ENCODE measurements around the gene EMILIN3.

The EMILIN3 gene

GRCh38 chr20:41347523-41348429, 18.8 kb downstream of the EMILIN3 start:
- no peaks in the 10 kb centered on the region for H3K9me3 ChIP-seq (ENCODE audit: control extremely low read depth in 1 of 5, control insufficient read depth in 4 of 5, insufficient read depth in 2 of 5, low read depth in 1 of 5, low read length in 4 of 5)
- H3K4me1 ChIP-seq (ENCODE audit: control extremely low read depth in 1 of 4, control insufficient read depth in 4 of 4, insufficient read depth in 4 of 4, low read length in 3 of 4), result no peaks in the 10 kb centered on the region
- H3K36me3 ChIP-seq (ENCODE audit: control insufficient read depth in 4 of 4, insufficient read depth in 4 of 4, low read length in 3 of 4), result no peaks in the 10 kb centered on the region
- CTCF ChIA-PET, result interaction anchor here (1.1 kb wide), 1 partner anchor 175 kb away, joined by 3 read pairs; no protein-coding TSS in a partner anchor
- POLR2A ChIA-PET, result no interaction called here
- WGBS (ENCODE audit: insufficient coverage), result 97% methylated on average over 12 of the region's 13 CpGs
- no peak for DNase-seq
- no peak overlapping the region for H3K27ac ChIP-seq (ENCODE audit: insufficient read depth in 1 of 2, low read depth in 1 of 2, low read length in 2 of 2, poor library complexity in 1 of 2, severe bottlenecking in 2 of 2)
- H3K27me3 ChIP-seq (replicated peaks in 2 of 5; ENCODE audit: control insufficient read depth in 4 of 5, insufficient read depth in 5 of 5, low read length in 4 of 5), result peaks cover 0 to 27% (median 21%) of the 10 kb centered on the region in 5 experiments
- H3K4me3 ChIP-seq (ENCODE audit: control insufficient read depth in 1 of 7, extremely low read depth in 1 of 7, insufficient read depth in 4 of 7, low read depth in 2 of 7, low read length in 6 of 7), result no peak overlapping the region

- no peaks in the 10 kb centered on the region for H3K36me3 ChIP-seq (ENCODE audit: control insufficient read depth in 4 of 4, insufficient read depth in 4 of 4, low read length in 3 of 4)
- DNase-seq, result no peak
- H3K4me1 ChIP-seq (ENCODE audit: control extremely low read depth in 1 of 4, control insufficient read depth in 4 of 4, insufficient read depth in 4 of 4, low read length in 3 of 4), result peaks cover 0 to 1% (median under 1%) of the 10 kb centered on the region in 4 experiments
- ChIA-PET CTCF (no interaction called here), POLR2A (no interaction called here)
- no peak overlapping the region for H3K27ac ChIP-seq (ENCODE audit: insufficient read depth in 1 of 2, low read depth in 1 of 2, low read length in 2 of 2, poor library complexity in 1 of 2, severe bottlenecking in 2 of 2)
- H3K27me3 ChIP-seq (replicated peaks in 2 of 5; ENCODE audit: control insufficient read depth in 4 of 5, insufficient read depth in 5 of 5, low read length in 4 of 5), result peaks cover 0 to 27% (median 12%) of the 10 kb centered on the region in 5 experiments
- no peaks in the 10 kb centered on the region for H3K9me3 ChIP-seq (ENCODE audit: control extremely low read depth in 1 of 5, control insufficient read depth in 4 of 5, insufficient read depth in 2 of 5, low read depth in 1 of 5, low read length in 4 of 5)
- 95% methylated on average over 17 of the region's 17 CpGs for WGBS (ENCODE audit: insufficient coverage)
- H3K4me3 ChIP-seq (ENCODE audit: control insufficient read depth in 1 of 7, extremely low read depth in 1 of 7, insufficient read depth in 4 of 7, low read depth in 2 of 7, low read length in 6 of 7), result no peak overlapping the region
Measured at GRCh38 chr20:41345729-41346067, 20.9 kb downstream of the EMILIN3 start.

- DNase-seq, result no peak
- H3K27ac ChIP-seq (ENCODE audit: insufficient read depth in 1 of 2, low read depth in 1 of 2, low read length in 2 of 2, poor library complexity in 1 of 2, severe bottlenecking in 2 of 2), result no peak overlapping the region
- 94% methylated on average over 11 of the region's 11 CpGs for WGBS (ENCODE audit: insufficient coverage)
- no peaks in the 10 kb centered on the region for H3K36me3 ChIP-seq (ENCODE audit: control insufficient read depth in 4 of 4, insufficient read depth in 4 of 4, low read length in 3 of 4)
- H3K27me3 ChIP-seq (replicated peaks in 2 of 5; ENCODE audit: control insufficient read depth in 4 of 5, insufficient read depth in 5 of 5, low read length in 4 of 5), result peaks cover 0 to 31% (median 7%) of the 10 kb centered on the region in 5 experiments
- ChIA-PET CTCF (interaction anchor here (1.3 to 2.3 kb wide), 2 partner anchors 8 to 172 kb away, joined by 3 to 14 read pairs; no protein-coding TSS in a partner anchor), POLR2A (no interaction called here)
- no peak overlapping the region for H3K4me3 ChIP-seq (ENCODE audit: control insufficient read depth in 1 of 7, extremely low read depth in 1 of 7, insufficient read depth in 4 of 7, low read depth in 2 of 7, low read length in 6 of 7)
- no peaks in the 10 kb centered on the region for H3K9me3 ChIP-seq (ENCODE audit: control extremely low read depth in 1 of 5, control insufficient read depth in 4 of 5, insufficient read depth in 2 of 5, low read depth in 1 of 5, low read length in 4 of 5)
- H3K4me1 ChIP-seq (ENCODE audit: control extremely low read depth in 1 of 4, control insufficient read depth in 4 of 4, insufficient read depth in 4 of 4, low read length in 3 of 4), result peaks cover 0 to 7% (median 5%) of the 10 kb centered on the region in 4 experiments
Measured at GRCh38 chr20:41344938-41345728, 21.5 kb downstream of the EMILIN3 start.

GRCh38 chr20:41344477-41344876, 22.1 kb downstream of the EMILIN3 start:
- POLR2A ChIA-PET, result no interaction called here
- CTCF ChIA-PET, result interaction anchor here (0.6 to 2.3 kb wide), 5 partner anchors 9 to 550 kb away, joined by 3 to 14 read pairs (median 3); no protein-coding TSS in a partner anchor
- peaks cover 0 to 33% (median 9%) of the 10 kb centered on the region in 5 experiments for H3K27me3 ChIP-seq (replicated peaks in 2 of 5; ENCODE audit: control insufficient read depth in 4 of 5, insufficient read depth in 5 of 5, low read length in 4 of 5)
- WGBS (ENCODE audit: insufficient coverage), result 100% methylated on average over 3 of the region's 4 CpGs
- H3K9me3 ChIP-seq (ENCODE audit: control extremely low read depth in 1 of 5, control insufficient read depth in 4 of 5, insufficient read depth in 2 of 5, low read depth in 1 of 5, low read length in 4 of 5), result no peaks in the 10 kb centered on the region
- H3K36me3 ChIP-seq (ENCODE audit: control insufficient read depth in 4 of 4, insufficient read depth in 4 of 4, low read length in 3 of 4), result no peaks in the 10 kb centered on the region
- H3K27ac ChIP-seq (ENCODE audit: insufficient read depth in 1 of 2, low read depth in 1 of 2, low read length in 2 of 2, poor library complexity in 1 of 2, severe bottlenecking in 2 of 2), result no peak overlapping the region
- H3K4me3 ChIP-seq (ENCODE audit: control insufficient read depth in 1 of 7, extremely low read depth in 1 of 7, insufficient read depth in 4 of 7, low read depth in 2 of 7, low read length in 6 of 7), result no peak overlapping the region
- no peak for DNase-seq
- peaks cover 0 to 12% (median 10%) of the 10 kb centered on the region in 4 experiments for H3K4me1 ChIP-seq (ENCODE audit: control extremely low read depth in 1 of 4, control insufficient read depth in 4 of 4, insufficient read depth in 4 of 4, low read length in 3 of 4)

- no peak for DNase-seq
- POLR2A ChIA-PET, result no interaction called here
- H3K36me3 ChIP-seq (ENCODE audit: control insufficient read depth in 4 of 4, insufficient read depth in 4 of 4, low read length in 3 of 4), result no peaks in the 10 kb centered on the region
- H3K4me1 ChIP-seq (ENCODE audit: control extremely low read depth in 1 of 4, control insufficient read depth in 4 of 4, insufficient read depth in 4 of 4, low read length in 3 of 4), result peaks cover 0 to 12% (median 10%) of the 10 kb centered on the region in 4 experiments
- no peak overlapping the region for H3K4me3 ChIP-seq (ENCODE audit: control insufficient read depth in 1 of 7, extremely low read depth in 1 of 7, insufficient read depth in 4 of 7, low read depth in 2 of 7, low read length in 6 of 7)
- no peaks in the 10 kb centered on the region for H3K9me3 ChIP-seq (ENCODE audit: control extremely low read depth in 1 of 5, control insufficient read depth in 4 of 5, insufficient read depth in 2 of 5, low read depth in 1 of 5, low read length in 4 of 5)
- WGBS (ENCODE audit: insufficient coverage), result 98% methylated on average over 8 of the region's 9 CpGs
- no peak overlapping the region for H3K27ac ChIP-seq (ENCODE audit: insufficient read depth in 1 of 2, low read depth in 1 of 2, low read length in 2 of 2, poor library complexity in 1 of 2, severe bottlenecking in 2 of 2)
- CTCF ChIA-PET, result interaction anchor here (0.8 to 3.8 kb wide), 7 partner anchors 8 to 207 kb away, joined by 3 to 50 read pairs (median 4); no protein-coding TSS in a partner anchor
- peaks cover 0 to 44% (median 12%) of the 10 kb centered on the region in 5 experiments for H3K27me3 ChIP-seq (replicated peaks in 2 of 5; ENCODE audit: control insufficient read depth in 4 of 5, insufficient read depth in 5 of 5, low read length in 4 of 5)
Measured at GRCh38 chr20:41342474-41343464, 23.8 kb downstream of the EMILIN3 start.

- Histone ChIP-seq H3K9me3 (ENCODE audit: control extremely low read depth in 1 of 5, control insufficient read depth in 4 of 5, insufficient read depth in 2 of 5, low read depth in 1 of 5, low read length in 4 of 5) (no peaks in the 10 kb centered on the region), H3K4me1 (ENCODE audit: control extremely low read depth in 1 of 4, control insufficient read depth in 4 of 4, insufficient read depth in 4 of 4, low read length in 3 of 4) (peaks cover 0 to 12% (median 10%) of the 10 kb centered on the region in 4 experiments), H3K27me3 (replicated peaks in 2 of 5; ENCODE audit: control insufficient read depth in 4 of 5, insufficient read depth in 5 of 5, low read length in 4 of 5) (peaks cover 0 to 47% (median 12%) of the 10 kb centered on the region in 5 experiments), H3K4me3 (ENCODE audit: control insufficient read depth in 1 of 7, extremely low read depth in 1 of 7, insufficient read depth in 4 of 7, low read depth in 2 of 7, low read length in 6 of 7) (peak within 1 kb of the TSS in 4 of 7 experiments; percentile 25 to 53 (median 37)), H3K36me3 (ENCODE audit: control insufficient read depth in 4 of 4, insufficient read depth in 4 of 4, low read length in 3 of 4) (no peaks in the 10 kb centered on the region), H3K27ac (ENCODE audit: insufficient read depth in 1 of 2, low read depth in 1 of 2, low read length in 2 of 2, poor library complexity in 1 of 2, severe bottlenecking in 2 of 2) (no peak within 1 kb of the TSS)
- POLR2A ChIA-PET, result interaction anchor here (0.6 kb wide), 1 partner anchor 183 kb away, joined by 4 read pairs; no protein-coding TSS in a partner anchor
- peak; percentile 27 to 49 (median 42) for DNase-seq
- WGBS (ENCODE audit: insufficient coverage), result 16% methylated on average over 28 of the region's 33 CpGs
- CTCF ChIA-PET, result interaction anchor here (0.8 to 4.3 kb wide), 17 partner anchors 10 to 209 kb away, joined by 3 to 50 read pairs (median 4); no protein-coding TSS in a partner anchor
Measured at GRCh38 chr20:41340327-41341055, 26.1 kb downstream of the EMILIN3 start, which contains the start of gene LPIN3. TSS of gene LPIN3 (plus strand) at chr20:41340821. CDS start at chr20:41345804, 4,983 bp downstream.

Measured in common myeloid progenitor, CD34-positive (primary cell).